HG03064 (cell line): ENCODE results near the gene RAB37.

Source experiments
- ATAC-seq: cut with Tn5 transposase; IDR thresholded peaks from one replicate; pipeline ENCODE4 v1.9.1; 2021; ENCODE audit warnings: low read depth; ENCODE audit not compliant: unreplicated experiment

The RAB37 gene

GRCh38 chr17:74759941-74760340 is 22.9 kb downstream of the RAB37 start:
- no peak for ATAC-seq

- no peak for ATAC-seq
These were observed 23.5 kb downstream of the RAB37 start for GRCh38 chr17:74760404-74761105.

DNA sequence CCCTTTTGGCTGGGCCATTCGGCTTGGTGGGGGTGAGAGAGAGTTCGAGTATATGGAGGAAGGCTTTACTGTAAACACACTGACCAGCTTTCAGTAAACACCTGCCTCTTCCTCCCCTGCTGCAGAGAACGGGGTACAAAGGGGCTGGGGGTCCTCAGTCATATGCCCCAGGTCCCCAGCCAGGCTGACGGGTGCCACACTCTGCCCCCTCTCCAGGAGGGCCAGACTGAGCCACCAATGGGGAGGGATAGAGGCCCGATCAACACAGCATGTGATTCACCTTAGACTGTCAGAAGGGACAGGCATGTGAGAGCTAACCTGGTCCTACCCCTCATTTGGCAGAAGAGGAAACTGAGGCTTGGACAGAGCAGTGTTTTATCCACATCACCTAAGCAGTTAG is 24.4 kb downstream of the RAB37 start:
- no peak for ATAC-seq

DNA sequence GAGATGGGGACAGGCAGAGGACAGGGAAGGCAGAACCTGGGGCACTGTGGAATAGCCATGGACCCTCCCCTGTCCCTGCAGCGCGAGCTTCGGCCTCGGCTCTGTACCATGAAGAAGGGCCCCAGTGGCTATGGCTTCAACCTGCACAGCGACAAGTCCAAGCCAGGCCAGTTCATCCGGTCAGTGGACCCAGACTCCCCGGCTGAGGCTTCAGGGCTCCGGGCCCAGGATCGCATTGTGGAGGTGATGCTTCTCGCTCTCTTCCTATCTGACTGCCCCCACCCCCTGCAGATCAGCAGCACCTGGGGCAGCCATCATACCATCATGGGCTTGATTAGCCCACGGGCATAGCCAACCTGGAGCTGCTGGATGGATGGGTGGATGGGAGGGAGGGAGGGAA is 24.9 kb downstream of the RAB37 start:
- no peak for ATAC-seq

GRCh38 chr17:74763565-74764387 is 26.7 kb downstream of the RAB37 start:
- ATAC-seq = no peak

DNA sequence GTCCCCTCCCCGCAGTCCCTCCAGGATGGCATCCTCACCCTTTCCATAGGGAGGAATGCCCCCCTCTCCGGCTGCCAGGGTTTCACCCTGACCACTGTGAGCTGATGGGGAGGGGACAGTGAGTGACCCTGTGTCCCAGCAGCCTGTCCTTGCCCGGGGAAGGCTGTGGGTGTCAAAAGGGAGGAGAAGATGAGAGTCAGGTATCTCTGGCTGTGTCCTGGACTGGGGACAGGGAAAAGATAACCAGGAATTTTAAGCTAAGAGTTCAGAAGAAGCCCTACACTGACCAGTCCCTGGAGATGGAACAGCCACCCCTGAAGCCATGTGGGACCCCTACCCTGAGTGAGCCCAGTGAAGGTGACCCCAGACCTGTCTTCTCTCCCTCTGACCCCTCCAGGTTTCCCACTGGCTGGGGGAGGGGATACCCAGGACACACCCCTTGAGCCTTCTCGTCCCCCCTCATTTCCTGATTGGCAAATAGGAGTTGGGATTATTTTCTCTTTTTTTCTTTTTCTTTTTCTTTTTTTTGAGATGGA is 27.8 kb downstream of the RAB37 start:
- no peak for ATAC-seq

- ATAC-seq = no peak
These were observed 29.4 kb downstream of the RAB37 start for GRCh38 chr17:74766413-74766812.

- no peak for ATAC-seq
These were observed 30.1 kb downstream of the RAB37 start for GRCh38 chr17:74767111-74767516.

- no peak for ATAC-seq
These were observed 31.2 kb downstream of the RAB37 start for GRCh38 chr17:74768069-74768762.

- ATAC-seq = no peak
These were observed 31.7 kb downstream of the RAB37 start for GRCh38 chr17:74768763-74769114.

DNA sequence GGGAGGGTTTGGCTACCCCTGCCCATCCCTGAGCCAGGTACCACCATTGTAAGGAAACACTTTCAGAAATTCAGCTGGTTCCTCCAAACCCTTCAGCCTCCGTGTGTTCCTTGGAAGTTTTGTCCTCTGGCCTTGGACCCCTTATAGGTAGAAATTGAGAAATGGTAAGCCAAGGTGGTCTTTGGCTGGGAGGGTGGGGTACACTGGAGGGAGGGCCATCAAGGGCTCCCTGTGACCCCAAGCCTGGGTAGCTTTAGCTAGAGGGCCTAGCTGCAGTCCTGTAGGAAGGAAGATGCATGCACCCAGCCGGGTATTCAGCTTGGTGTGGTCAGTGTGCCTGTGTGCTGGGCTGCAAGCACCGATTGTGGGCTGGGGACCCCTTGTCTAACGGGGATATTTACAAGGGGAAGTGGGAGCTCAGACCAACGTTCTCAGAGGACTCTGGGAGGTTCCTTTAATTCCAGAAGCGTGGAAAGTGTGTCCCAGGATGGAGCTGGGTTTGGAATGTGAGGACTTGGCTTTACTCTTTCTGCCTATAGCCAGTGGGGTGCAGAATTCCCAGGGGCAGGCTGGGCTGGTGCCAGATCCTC is 32.3 kb downstream of the RAB37 start:
- ATAC-seq = no peak

DNA sequence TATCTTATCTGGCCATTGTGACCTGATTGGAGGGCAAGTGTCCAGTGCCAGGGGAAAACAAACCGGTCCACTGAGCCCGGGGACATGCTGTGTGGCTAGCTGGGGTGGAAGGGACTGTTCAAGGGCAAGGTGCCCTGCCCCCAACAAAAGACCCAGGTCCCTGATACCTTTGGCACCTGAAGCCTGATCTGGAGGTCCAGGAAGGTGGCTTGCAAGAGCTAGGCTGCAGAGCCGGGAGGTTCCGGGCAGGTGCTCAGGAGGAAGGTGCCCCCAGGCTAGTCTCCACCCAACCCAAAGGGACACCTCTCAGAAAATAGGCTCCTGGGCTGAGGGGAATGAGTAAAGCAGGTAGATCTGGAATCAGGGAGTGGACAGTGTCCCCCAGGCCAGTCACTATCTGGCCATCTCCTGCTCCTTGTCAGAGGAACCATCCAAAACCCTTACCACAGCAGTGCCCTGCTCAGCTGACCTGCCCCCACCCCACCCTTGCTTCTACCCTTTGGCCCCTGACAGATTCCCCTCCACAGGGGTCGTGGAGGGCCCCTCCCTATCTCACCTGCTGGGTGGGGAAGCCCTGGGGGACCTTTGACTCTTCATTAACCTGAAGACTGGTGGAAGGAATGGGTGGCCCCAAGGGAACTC is 32.9 kb downstream of the RAB37 start:
- ATAC-seq = no peak

GRCh38 chr17:74770498-74771318 is 33.7 kb downstream of the RAB37 start:
- no peak for ATAC-seq

DNA sequence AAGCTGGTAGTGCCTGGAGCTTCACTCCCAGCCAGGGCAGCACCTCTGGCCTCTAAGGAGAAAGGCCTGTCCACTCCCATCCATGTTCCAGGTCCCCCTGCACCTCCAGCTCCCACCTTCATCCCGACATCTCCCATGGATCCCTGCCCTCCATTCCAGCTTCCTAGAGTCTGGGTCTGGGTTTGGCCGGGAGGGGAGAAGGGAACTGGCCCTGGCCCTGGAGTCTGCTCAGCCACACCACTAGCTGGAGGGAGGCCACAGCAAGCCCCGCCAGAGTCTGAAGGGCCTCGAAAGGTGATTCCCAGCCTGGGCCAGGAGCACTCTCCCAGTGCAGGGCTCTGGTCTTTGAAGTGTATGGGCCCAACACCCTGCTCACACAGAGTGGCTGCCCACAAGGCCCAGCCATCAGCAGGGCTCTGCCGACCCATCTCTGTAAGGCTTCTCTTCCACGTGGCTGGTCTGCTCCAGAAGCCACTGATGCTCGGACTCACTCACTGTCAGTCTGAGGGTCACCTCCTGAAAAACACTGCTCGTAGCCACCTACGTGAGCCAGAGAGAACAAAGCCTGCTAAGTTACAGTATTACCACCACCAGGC is 34.4 kb downstream of the RAB37 start:
- no peak for ATAC-seq

DNA sequence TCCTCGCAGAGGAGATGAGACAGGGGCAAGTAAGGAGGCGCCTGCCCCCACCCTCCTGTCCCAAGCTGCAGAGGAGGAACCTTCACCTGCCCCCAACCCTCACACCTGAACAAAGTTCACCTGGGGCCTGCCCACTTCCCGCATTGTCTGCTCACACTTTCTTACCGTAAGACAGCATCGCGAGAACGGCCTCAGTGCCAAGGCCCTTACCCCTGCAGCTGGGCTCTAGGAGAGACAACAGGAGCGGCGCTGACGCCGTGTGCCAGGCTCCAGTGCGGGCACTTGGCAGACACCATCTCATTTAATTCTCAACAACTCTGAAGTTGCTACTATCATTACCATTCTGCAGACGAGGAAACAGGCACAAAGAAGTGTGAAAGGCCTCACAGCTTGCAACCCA is 35.0 kb downstream of the RAB37 start:
- ATAC-seq = no peak

DNA sequence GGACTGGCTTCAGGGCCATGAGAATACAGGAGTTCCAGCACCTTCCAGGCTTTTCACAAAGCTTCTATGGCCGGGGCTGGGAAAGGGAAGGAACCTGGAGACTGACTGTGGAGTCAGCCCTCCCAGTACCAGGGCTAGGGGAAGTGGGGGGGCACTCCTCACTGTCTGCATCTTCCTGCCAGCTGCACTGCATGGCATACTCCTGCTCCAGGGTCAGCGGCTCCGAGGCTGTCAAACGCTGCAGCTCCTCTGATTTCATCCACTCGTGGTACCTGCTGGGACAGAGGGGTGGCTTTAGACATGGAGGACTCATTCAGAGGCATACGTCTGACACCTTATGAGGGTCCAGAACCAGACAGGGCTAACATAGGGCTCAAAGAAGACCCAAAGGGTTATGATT is 36.4 kb downstream of the RAB37 start:
- no peak for ATAC-seq

DNA sequence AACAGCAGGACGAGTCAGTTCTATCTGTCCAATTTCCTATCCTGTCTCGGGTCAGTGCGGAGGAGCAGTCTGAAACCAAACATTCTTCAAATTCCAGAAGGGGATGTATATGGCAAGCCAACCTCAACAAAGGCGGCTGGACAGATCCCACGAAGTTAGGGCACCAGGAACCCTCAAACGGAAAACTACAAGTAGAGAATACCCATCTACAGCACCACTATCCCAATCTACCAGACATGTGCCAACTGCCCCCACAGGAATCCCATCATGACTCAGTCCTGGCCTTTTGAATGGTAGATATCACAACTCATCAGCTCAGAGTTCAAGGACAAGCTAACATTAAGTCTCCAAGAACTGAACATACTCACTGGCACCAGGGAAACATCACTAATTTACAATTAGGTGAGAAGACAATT is 36.8 kb downstream of the RAB37 start:
- ATAC-seq = no peak

GRCh38 chr17:74775409-74776043 is 38.5 kb downstream of the RAB37 start:
- no peak for ATAC-seq
